Ishikawa (cell line): ENCODE results near the gene METTL9.

Experiments
- CEBPB ChIP-seq: IDR thresholded peaks from 2 replicates; pipeline ENCODE4 v1.6.1; 2012
- CREB1 ChIP-seq: IDR thresholded peaks from 2 replicates; pipeline ENCODE4 v1.6.1; 2012; ENCODE audit warnings: low read depth
- EGR1 ChIP-seq: IDR thresholded peaks from 2 replicates; pipeline ENCODE4 v1.6.1; 2012
- EP300 ChIP-seq: IDR thresholded peaks from 2 replicates; pipeline ENCODE4 v1.6.1; 2012; ENCODE audit warnings: borderline replicate concordance
- FOXM1 ChIP-seq: IDR thresholded peaks from 2 replicates; pipeline ENCODE4 v1.6.1; 2012; ENCODE audit warnings: low read depth, borderline replicate concordance
- MAX ChIP-seq: IDR thresholded peaks from 2 replicates; pipeline ENCODE4 v1.6.1; 2012
- NFIC ChIP-seq: IDR thresholded peaks from 2 replicates; pipeline ENCODE4 v1.6.1; 2012
- RAD21 ChIP-seq: IDR thresholded peaks from 2 replicates; pipeline ENCODE4 v1.6.1; 2012; ENCODE audit warnings: low read depth
- REST ChIP-seq: IDR thresholded peaks from 2 replicates; pipeline ENCODE4 v1.6.1; 2012; ENCODE audit warnings: low read depth, mild to moderate bottlenecking
- TAF1 ChIP-seq: IDR thresholded peaks from 2 replicates; pipeline ENCODE4 v1.6.1; 2012; ENCODE audit warnings: low read depth, mild to moderate bottlenecking
- TCF12 ChIP-seq: IDR thresholded peaks from 2 replicates; pipeline ENCODE4 v1.6.1; 2012; ENCODE audit warnings: low read depth
- TEAD4 ChIP-seq: IDR thresholded peaks from 2 replicates; pipeline ENCODE4 v1.6.1; 2012
- YY1 ChIP-seq: IDR thresholded peaks from 2 replicates; pipeline ENCODE4 v1.6.1; 2012; ENCODE audit warnings: low read depth
- ZBTB7A ChIP-seq: IDR thresholded peaks from 2 replicates; pipeline ENCODE4 v1.6.1; 2012; ENCODE audit warnings: low read depth
- TF ChIP-seq, protein P1 (sequence below): IDR thresholded peaks from 2 replicates; pipeline ENCODE4 v1.6.1; 2012

METTL9 gene

GRCh38 chr16:21637032-21637968 is 37.9 kb downstream of the METTL9 start:
- TF ChIP-seq RAD21 = no peak

GRCh38 chr16:21638573-21638975 is 39.2 kb downstream of the METTL9 start:
- TF ChIP-seq REST = no peak
- no peak for TF ChIP-seq YY1
- no peak for TF ChIP-seq FOXM1
- no peak for TF ChIP-seq EGR1
- TF ChIP-seq, protein P1, sequence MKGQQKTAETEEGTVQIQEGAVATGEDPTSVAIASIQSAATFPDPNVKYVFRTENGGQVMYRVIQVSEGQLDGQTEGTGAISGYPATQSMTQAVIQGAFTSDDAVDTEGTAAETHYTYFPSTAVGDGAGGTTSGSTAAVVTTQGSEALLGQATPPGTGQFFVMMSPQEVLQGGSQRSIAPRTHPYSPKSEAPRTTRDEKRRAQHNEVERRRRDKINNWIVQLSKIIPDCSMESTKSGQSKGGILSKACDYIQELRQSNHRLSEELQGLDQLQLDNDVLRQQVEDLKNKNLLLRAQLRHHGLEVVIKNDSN = no peak
- TF ChIP-seq TEAD4 = no peak
- TF ChIP-seq NFIC = no peak
- no peak for TF ChIP-seq CREB1
- no peak for TF ChIP-seq TAF1
- TF ChIP-seq CEBPB = no peak
- no peak for TF ChIP-seq EP300
- TF ChIP-seq RAD21 = no peak

DNA sequence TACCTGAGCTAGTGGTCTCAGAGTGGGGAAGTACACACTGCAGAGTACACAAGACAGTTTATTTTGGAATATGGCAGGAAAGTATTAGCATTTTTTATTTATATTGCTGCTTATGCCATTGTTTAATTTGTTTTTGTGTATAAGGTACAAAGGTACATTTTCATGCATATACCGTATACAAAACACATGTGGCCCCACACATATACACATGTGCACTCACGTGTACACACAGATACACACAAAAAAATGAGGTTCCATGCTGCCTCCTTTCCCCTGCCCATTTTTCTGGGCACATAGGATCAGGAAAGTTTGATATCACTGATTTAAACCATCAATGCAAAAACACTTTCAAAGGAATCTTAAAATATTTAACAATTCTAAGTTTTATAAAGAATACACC is 40.1 kb downstream of the METTL9 start:
- no peak for TF ChIP-seq MAX
- no peak for TF ChIP-seq ZBTB7A
- no peak for TF ChIP-seq EGR1
- TF ChIP-seq NFIC = no peak
- no peak for TF ChIP-seq YY1

DNA sequence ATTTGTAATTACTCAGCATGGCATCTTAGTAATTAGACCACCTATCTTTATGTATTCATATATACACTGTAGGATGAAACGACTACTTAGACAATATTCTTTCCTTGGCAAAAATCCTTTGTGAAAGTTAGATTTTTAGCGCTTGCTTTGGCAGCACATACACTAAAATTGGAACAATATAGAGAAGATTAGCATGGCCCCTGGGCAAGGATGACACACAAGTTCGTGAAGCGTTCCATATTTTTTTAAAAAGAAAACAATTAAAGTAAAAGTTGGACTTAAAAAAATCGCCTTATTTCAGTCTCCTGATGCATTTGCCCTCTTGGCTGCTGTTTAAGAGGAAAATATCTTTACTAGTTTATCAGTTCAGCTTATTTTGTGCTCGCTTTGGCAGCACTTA is 42.5 kb downstream of the METTL9 start:
- TF ChIP-seq, protein P1 = no peak
- TF ChIP-seq TAF1 (no peak), YY1 (no peak), FOXM1 (no peak), ZBTB7A (no peak), TCF12 (no peak), REST (no peak), MAX (no peak), CEBPB (no peak)

DNA sequence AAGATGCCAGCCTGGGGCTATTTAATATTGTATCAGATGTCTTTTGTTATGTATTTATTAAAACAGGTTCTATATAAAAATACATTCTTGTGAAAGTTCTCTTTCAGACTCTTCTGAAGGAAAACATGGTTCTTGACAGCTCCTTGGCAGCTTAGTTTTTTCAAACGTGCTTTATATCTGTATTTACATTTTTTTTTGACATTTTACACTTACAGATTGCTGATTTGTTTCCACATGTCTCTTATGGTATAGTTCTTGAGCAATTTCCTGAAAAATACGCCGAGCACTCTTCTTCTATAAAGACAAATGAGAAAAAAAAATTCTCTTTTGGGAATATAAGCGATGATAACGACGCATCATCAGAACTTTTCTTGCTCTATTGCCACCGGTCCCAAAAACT is 43.5 kb downstream of the METTL9 start:
- no peak for TF ChIP-seq CEBPB

- no peak for TF ChIP-seq REST
- no peak for TF ChIP-seq TEAD4
- no peak for TF ChIP-seq RAD21
- no peak for TF ChIP-seq ZBTB7A
- no peak for TF ChIP-seq EP300
- TF ChIP-seq, protein P1 = no peak
- no peak for TF ChIP-seq CEBPB
- TF ChIP-seq NFIC = no peak
- TF ChIP-seq TAF1 = no peak
Observed at GRCh38 chr16:21643785-21644184, 44.4 kb downstream of the METTL9 start.
